Fibroblast of the conjunctiva (primary cell): ENCODE results near the gene C2CD2L.
"Not testable (repeated sequence)": the region's sequence is repeated elsewhere in the genome, so short reads cannot be mapped to it uniquely, and the experiment has no call there.

Source experiments
- DNase-seq: peaks from one replicate; pipeline ENCODE4 v3.0.0-alpha.2; 2010; ENCODE audit warnings: low read depth

The C2CD2L gene

DNA sequence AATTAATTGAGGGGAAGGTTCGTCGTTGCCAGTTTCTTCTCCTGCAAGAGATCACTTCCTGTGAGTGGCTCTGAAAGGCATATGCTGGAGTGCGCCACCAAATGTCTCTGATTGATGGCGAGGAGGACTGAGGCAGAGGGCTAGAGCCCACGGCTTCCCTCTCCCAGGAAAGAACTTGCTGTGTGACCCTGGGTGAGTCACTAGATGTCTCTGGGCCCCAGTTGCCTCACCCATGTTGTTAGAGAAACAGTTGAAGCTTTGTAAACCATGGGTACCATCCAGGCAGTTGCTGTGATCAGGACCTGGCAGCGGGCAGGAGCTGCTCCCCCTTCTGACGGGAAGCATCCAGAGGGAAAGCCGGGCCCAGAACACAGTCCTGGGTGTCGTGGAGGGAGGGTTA lies 44.9 kb downstream of the C2CD2L start:
- DNase-seq: no peak

DNA sequence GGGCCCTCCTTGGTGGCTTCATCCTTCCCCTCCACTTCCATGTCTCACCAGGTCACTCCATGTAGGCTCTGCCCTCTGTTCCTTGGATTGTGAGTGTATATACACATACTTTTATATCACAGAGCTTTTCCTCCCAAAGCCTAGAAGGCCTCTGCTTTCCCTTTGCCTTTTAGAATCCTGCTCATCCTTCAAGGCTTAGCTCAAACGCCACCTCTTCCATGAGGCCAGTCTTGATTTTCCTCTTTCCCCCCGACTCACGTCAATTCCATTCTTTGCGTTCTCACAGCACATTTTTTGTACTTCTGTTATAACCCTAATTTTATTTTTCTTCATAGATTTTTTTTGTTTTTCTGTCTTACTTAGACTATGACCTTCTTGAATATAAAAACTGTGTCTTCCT lies 45.5 kb downstream of the C2CD2L start:
- DNase-seq: no peak

DNA sequence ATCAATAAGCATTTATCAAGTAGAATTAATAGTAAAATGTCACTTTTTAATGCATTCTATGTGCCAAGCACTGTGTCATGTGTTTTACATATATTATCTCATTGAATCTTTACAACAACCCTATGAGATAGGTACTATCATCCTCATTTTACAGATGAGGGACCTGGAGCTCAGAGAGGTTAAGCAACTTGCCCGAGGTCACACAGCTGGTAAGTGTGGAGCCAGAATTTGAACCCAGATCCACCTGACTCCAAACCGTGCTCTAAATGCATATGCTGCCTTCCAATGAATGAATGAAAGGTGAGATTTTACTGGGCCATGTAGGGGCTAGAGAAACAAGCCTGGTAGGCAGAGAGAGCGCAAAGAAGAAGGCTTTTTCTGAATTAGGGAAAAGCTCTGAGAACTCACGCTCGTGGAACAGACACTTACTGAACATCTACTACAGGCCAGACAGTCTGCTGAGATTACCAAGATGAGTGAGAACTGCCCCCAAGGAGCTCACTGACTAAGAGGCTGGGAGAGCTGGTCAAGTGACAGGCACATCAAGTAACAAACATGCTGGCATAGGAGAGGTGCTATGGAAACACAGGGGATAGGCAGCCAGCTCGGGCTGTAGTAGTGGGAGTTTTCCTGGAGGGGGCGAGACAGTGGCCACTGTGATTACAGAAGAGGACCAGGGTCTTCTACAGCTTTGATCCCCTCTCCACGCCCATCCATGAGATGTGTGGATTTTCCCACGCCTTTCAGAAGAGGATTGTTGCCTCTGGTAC lies 46.1 kb downstream of the C2CD2L start:
- no peak for DNase-seq

DNA sequence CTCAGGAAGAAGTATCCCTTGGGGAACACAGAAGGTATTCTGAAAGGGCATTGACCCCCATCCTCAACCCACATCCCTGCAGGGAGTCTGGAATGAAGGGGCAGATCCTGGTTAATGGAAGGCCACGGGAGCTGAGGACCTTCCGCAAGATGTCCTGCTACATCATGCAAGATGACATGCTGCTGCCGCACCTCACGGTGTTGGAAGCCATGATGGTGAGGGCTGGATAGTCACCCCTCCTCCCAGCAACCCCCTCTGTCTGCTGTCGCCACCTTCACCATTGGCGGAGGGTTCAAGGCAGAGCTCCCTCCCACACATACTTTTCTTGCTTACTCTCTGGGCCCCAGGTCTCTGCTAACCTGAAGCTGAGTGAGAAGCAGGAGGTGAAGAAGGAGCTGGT lies 47.0 kb downstream of the C2CD2L start:
- no peak for DNase-seq

DNA sequence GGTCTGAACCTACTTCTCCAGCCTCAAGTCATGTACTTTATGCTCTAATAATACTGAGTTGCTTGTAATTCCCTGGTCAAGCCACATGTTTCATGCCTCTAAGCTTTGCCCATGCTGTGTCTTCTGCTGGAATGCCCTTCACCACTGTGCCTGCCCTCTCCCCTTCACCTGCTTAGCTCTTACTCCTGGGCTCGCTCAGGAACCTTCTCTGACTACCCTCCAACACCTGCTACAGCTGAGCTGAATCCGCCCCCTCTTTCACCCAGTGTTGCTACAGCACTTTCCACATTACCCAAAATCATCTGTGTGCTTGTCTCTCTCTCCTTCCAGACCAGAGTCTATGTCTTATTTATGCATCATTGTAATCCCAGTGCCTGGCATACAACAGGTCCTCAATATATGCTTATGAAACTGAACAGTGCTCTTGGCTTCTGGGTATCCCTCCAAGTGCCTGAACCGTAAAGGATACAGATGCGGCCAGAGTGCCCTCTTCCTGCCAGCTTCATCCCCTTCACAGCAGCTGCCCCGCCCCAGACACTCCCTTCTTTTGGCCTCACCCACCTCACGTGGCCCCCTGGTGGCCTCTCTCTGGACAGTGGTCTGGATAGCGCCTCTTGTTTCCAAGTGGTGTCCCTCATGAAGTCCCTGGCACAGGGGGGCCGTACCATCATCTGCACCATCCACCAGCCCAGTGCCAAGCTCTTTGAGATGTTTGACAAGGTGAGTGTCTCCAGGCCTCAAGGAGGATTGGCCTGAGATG lies 48.8 kb downstream of the C2CD2L start:
- DNase-seq: no peak

DNA sequence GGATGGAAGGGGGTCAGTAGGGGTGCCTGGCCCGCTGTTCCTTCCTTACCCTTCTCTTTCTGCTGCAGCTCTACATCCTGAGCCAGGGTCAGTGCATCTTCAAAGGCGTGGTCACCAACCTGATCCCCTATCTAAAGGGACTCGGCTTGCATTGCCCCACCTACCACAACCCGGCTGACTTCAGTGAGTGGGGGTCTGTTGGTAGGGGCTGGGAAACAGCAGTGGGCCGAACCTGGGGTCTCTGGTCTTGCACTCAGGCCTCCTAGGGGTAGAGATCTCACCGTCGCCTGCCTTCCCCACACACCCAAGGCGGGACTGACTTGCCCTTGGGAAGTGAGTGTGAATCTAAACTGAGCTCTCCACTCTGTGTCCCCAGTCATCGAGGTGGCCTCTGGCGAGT lies 49.4 kb downstream of the C2CD2L start:
- no peak for DNase-seq

DNA sequence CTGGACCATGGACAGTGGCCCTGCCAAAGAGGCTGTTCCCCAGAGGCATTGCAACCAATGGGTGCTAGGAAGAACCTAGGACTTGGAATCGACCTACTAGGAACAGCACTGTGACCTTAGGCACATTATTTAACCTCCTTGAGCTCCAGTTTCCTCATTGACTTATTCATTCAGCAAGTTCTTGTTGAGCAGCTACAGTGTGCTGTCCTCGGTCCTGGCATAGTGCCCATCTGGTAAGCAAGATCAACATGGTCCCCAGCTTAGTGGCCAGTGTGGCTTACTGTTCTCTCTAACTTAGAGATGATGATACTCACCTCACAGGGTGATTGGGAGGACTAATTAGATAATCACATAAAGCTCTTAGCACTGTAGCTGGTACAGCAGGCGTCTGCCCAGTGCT lies 49.9 kb downstream of the C2CD2L start:
- DNase-seq: no peak

DNA sequence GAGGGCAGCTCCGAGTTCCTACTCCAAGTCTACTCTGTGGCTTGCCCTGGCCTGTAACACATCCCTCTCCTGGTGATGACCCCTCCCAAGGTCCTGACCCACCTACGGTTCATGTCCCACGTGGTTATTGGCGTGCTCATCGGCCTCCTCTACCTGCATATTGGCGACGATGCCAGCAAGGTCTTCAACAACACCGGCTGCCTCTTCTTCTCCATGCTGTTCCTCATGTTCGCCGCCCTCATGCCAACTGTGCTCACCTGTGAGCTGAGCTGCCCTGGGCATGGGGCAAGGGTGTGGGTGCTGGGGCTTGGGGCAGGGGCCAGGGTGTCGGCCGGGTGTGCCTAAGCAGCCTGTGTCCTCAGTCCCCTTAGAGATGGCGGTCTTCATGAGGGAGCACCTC lies 51.3 kb downstream of the C2CD2L start:
- no peak for DNase-seq

DNA sequence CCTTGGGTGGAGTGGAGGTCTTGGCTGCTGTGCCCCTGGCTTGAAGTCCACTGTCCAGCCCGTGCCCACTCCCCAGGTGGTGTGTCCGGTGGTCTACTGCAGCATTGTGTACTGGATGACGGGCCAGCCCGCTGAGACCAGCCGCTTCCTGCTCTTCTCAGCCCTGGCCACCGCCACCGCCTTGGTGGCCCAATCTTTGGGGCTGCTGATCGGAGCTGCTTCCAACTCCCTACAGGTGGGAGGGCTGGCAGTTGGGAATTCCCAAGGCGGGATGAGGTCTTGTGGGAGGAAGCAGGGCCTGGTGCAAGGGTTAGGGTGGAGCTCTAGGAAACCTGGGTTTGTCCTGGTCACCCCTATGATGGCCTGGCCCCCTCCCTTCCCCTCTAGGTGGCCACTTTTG lies 53.0 kb downstream of the C2CD2L start:
- no peak for DNase-seq

DNA sequence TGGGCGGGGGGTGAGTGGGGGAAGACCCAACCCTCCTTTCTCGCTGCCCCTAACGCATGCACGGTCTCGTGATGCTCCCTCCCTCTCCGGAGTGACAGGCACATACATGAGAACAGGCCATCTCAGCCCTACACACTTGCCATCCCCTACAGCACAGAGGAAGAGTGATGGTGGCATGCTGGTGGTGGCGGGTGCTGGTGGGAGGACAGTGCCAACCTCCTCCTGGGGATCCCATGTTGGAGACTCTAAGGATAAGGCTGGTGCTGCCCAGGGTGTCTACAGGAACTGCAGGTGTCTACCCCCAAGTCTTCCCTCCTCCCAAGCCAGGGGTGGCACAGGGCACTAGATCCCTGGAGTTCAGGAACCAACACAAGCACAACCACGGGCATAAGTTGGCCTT lies 54.7 kb downstream of the C2CD2L start:
- DNase-seq: no peak

DNA sequence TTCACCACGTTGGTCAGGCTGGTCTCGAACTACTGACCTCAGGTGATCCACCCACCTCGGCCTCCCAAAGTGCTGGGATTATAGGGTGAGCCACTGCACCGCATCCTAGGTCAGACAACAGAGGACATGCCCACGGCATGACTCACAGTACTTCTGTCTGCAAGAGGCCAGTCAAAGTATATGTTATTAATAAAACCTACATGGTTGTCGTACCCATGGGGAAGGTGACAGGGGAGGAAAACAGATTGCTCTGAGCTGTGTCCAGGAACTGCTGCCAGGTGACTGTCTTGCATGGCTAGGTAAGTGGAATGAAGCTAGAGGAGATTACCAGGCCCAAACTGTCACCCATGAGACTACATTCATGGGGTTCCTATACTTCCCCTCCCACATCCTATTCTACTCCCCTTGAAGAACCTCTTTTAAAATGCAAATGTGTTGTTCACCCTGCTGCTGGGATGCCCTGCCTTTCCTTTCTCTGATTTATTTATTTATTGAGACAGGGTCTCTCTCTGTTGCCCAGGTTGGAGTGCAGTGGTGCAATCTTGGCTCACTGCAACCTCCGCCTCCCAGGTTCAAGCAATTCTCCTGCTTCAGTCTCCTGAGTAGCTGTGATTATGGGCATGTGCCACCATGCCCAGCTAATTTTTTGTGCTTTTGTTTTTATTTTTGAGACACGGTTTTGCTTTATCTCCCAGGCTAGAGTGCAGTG lies 59.4 kb downstream of the C2CD2L start:
- DNase-seq: no peak

DNA sequence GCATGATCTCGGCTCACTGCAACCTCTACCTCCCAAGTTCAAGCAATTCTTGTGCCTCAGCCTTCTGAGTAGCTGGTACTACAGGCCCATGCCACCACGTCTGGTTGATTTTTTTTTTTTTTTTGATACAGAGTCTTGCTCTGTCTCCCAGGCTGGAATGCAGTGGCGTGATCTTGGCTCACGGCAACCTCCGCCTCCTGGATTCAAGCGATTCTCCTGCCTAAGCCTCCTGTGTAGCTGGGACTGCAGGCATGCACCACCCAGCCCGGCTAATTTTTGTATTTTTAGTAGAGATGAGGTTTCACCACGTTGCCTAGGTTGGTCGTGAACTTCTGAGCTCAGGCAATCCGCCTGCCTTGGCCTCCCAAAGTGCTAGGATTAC lies 59.9 kb downstream of the C2CD2L start:
- not testable (repeated sequence) for DNase-seq

DNA sequence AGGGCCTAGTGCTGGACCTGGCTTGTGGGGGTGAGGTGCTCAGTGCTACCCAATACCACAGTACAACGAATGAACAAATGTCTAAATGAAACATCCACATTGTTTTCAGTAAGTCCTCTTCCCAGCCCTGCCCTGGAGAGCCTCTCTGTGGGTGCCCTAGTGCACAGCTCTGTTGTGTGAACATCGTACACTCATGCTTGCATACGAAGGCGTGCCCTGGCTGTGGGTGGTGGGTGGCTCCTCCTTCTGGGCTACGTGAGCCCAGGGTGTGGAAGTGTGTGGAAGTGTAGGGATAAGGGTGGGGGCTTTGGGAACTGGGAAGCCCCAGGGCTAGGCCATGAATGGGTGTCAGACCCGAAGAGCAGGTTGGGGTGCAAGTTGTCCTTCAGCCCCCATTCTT lies 60.8 kb downstream of the C2CD2L start:
- no peak for DNase-seq
